GM19239 (cell line): ENCODE measurements around the gene EFHC2.
"Not testable (repeated sequence)": the region's sequence is repeated elsewhere in the genome, so short reads cannot be mapped to it uniquely, and the experiment has no call there.

Experiments used
- DNase-seq: peaks from one replicate; pipeline ENCODE4 v3.0.0; 2011; ENCODE audit warnings: low spot score; ENCODE audit not compliant: insufficient read length
- FAIRE-seq: peaks from 2 replicates; lab custom pipeline; 2011; peaks lifted over from hg19 to GRCh38; lab: Jason Lieb, UNC

Gene EFHC2

GRCh38 chrX:44235534-44235933 is 107.9 kb downstream of the EFHC2 start:
- DNase-seq (no peak), FAIRE-seq (no peak)

GRCh38 chrX:44234541-44234940 is 108.9 kb downstream of the EFHC2 start:
- FAIRE-seq (no peak), DNase-seq (no peak)

- DNase-seq (no peak), FAIRE-seq (no peak)
These were observed 109.4 kb downstream of the EFHC2 start for GRCh38 chrX:44234116-44234515.

- DNase-seq (no peak), FAIRE-seq (no peak)
These were observed 111.4 kb downstream of the EFHC2 start for GRCh38 chrX:44232081-44232480.

- DNase-seq (no peak), FAIRE-seq (peak; percentile 28)
These were observed 114.9 kb downstream of the EFHC2 start for GRCh38 chrX:44228621-44229020.

- FAIRE-seq (no peak), DNase-seq (no peak)
These were observed 115.5 kb downstream of the EFHC2 start for GRCh38 chrX:44227991-44228390.

GRCh38 chrX:44225667-44226066 is 117.8 kb downstream of the EFHC2 start:
- FAIRE-seq, result no peak

GRCh38 chrX:44224760-44225159 is 118.7 kb downstream of the EFHC2 start:
- FAIRE-seq, result no peak

More at GRCh38 chrX:44225667-44226066, 117.8 kb downstream of the EFHC2 start:
- DNase-seq, result no peak

GRCh38 chrX:44223150-44223549 is 120.3 kb downstream of the EFHC2 start:
- FAIRE-seq, result no peak
- no peak for DNase-seq

More at GRCh38 chrX:44224760-44225159, 118.7 kb downstream of the EFHC2 start:
- no peak for DNase-seq

GRCh38 chrX:44218465-44218864 is 125.0 kb downstream of the EFHC2 start:
- FAIRE-seq (no peak), DNase-seq (no peak)

GRCh38 chrX:44216171-44216570 is 127.3 kb downstream of the EFHC2 start:
- no peak for DNase-seq
- FAIRE-seq, result no peak

GRCh38 chrX:44203791-44204190 is 139.7 kb downstream of the EFHC2 start:
- DNase-seq (no peak), FAIRE-seq (no peak)

GRCh38 chrX:44202596-44202995 is 140.9 kb downstream of the EFHC2 start:
- no peak for DNase-seq

GRCh38 chrX:44189116-44189515 is 154.4 kb downstream of the EFHC2 start:
- DNase-seq, result no peak
- no peak for FAIRE-seq

More at GRCh38 chrX:44202596-44202995, 140.9 kb downstream of the EFHC2 start:
- no peak for FAIRE-seq

GRCh38 chrX:44187915-44188314 is 155.6 kb downstream of the EFHC2 start:
- DNase-seq, FAIRE-seq: not testable (repeated sequence)

- no peak for DNase-seq
- FAIRE-seq, result no peak
These were observed 160.1 kb downstream of the EFHC2 start for GRCh38 chrX:44183329-44183728.

GRCh38 chrX:44178274-44179053 is 165.0 kb downstream of the EFHC2 start:
- FAIRE-seq (no peak), DNase-seq (no peak)

GRCh38 chrX:44175455-44175854 is 168.0 kb downstream of the EFHC2 start:
- DNase-seq, result no peak
- FAIRE-seq, result no peak

GRCh38 chrX:44174061-44174460 is 169.4 kb downstream of the EFHC2 start:
- no peak for DNase-seq
- no peak for FAIRE-seq

GRCh38 chrX:44173219-44173618 is 170.3 kb downstream of the EFHC2 start:
- no peak for FAIRE-seq

GRCh38 chrX:44167116-44167515 is 176.4 kb downstream of the EFHC2 start:
- DNase-seq, result no peak
- FAIRE-seq, result no peak

More at GRCh38 chrX:44173219-44173618, 170.3 kb downstream of the EFHC2 start:
- no peak for DNase-seq

GRCh38 chrX:44162964-44163475 is 180.5 kb downstream of the EFHC2 start:
- DNase-seq (no peak), FAIRE-seq (no peak)
